HCEC 1CT (cell line): ENCODE data around the gene GABPB2.

Source experiments
- DNase-seq: peaks from one replicate; pipeline ENCODE4 v3.0.0-alpha.2; 2017

Gene GABPB2

DNA sequence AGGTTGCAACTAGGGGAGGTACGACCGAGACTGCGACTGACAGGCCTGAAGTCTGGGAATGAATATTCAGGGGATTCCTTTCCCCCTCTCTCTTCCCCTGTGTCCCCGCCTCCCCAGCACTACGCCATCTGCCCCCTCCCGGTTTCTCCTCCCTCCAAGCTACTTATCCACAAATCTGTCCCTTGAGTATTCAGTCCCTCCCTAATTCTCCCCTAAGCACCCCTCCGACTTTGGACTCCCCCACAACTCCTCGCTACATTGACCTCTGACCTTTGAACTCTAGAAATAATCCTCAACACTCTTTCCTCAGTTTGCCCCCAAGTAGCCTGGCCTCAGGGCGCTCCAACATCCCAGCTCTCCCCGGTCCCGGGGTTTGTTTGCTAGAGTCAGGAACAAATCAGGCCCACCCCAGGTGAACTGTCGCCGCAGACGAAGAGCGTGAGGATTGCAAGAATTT is 94.7 kb downstream of the GABPB2 start:
- DNase-seq, result peak; percentile 18

DNA sequence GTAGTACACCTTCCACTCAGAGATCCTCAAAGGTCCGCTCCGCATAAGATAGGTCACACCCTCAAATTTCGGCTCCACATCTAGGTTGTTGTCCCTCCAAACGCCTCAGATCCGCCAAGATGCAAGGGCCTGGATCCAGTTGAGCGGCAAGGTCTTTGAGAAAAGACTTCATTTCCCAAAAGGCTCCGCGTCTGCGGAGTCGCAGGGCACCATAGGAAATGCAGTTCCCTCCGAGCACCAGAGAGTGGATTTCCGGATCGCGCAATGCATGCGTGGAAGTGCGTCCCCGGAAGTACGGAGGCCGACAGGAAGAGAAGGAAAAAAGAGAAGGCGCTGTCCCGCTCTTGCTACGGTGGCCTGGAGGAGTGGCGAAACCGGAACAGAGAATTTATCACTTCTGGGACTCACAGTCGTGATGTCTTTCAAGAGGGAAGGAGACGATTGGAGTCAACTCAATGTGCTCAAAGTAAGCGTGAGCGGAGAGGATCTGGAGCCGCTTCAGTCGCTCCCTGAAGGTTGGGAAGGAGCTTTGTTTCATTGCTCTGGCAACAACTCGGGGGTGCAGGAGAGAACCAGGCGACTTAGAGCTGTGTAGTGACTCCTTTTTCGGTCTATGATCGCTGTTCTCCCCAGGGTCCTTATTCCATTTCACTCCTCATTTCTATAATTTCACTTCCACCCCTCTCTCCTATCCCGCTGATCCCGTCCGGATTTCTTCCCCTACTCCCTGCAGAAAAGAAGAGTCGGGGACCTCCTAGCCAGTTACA is 95.4 kb downstream of the GABPB2 start, which contains the start of the genes LYSMD1 and SCNM1:
TSS of gene LYSMD1 (minus strand) at position 165 of the 767 bp plus-strand sequence. CDS start 644 bp downstream, outside the sequence.
TSS of gene SCNM1 (plus strand) at position 407 of the 767 bp plus-strand sequence. CDS start at position 416, 9 bp downstream.
- DNase-seq, result peak; percentile 99

DNA sequence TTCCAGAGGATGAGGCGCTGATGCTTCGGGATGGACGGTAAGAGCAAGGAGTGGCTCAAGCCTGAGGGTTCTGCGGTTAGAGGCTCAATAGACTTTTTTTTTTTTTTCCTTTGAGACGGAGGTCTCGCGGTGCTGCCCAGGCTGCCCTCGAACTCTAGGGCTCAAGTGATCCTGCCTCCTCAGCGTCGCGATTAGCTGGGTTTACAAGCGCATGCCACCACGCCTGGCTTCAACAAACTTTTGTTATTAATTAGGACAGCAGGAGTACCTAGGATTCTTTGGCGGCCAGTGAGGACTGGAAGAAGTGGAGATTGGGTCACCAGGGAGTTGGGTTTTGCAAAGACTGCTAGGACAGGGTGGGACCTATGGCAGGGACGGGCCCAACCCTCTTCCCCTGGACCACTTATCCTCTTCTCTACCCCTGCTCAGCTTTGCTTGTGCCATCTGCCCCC is 96.0 kb downstream of the GABPB2 start:
- peak; percentile 59 for DNase-seq

DNA sequence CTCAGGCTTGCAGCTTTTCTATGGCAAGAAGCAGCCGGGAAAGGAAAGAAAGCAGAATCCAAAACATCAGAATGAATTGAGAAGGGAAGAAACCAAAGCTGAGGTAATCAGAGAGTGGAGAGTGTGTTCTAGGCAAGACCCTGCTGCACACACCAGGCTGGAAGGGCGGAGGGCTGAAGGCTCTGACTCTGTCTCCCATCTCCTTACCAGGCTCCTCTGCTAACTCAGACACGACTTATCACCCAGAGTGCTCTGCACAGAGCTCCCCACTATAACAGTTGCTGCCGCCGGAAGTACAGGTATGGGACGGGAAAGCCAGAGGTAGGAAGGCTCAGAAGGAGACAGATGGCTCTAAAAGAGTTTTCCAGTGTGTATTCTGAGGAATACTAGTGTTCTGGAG is 96.6 kb downstream of the GABPB2 start:
- DNase-seq, result no peak

DNA sequence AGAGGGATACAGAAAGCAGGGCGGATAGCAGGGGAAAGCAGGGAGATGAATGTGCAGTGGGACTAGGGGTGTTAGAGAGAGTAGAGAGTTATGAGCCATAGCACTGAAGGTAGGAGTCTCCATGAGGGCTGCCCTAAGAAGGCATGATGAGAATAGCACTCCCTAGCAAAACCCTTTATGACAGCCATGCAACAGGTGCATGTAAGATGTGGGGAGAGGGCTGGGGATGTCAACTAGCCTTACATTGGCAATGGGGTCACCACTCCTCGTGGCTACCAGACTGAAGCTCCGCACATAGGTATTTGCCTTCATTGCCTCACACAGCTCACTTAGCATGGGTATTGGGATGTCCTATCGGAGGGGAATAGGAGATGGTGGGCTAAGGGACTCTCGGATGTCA is 100.6 kb downstream of the GABPB2 start:
- DNase-seq, result no peak
